Mesodermal cell (in vitro differentiated cells): ENCODE results near the gene FERMT3.

Source experiments
- H3K27ac ChIP-seq: 2 replicates; pipeline ENCODE4 v1.7.0; 2013; ENCODE audit warnings: mild to moderate bottlenecking, low read depth, low read length, moderate library complexity; ENCODE audit not compliant: severe bottlenecking
- H3K36me3 ChIP-seq: 2 replicates; pipeline ENCODE4 v1.7.1; 2013; ENCODE audit warnings: mild to moderate bottlenecking, low read length, moderate library complexity; ENCODE audit not compliant: control insufficient read depth, insufficient read depth
- H3K4me1 ChIP-seq: one replicate; pipeline ENCODE4 v1.7.1; 2013; ENCODE audit warnings: mild to moderate bottlenecking, low read length; ENCODE audit not compliant: insufficient read depth, control insufficient read depth, poor library complexity, severe bottlenecking
- H3K4me3 ChIP-seq: 2 replicates; pipeline ENCODE4 v1.7.0; 2013; ENCODE audit warnings: low read length, control low read depth, mild to moderate bottlenecking; ENCODE audit not compliant: insufficient read depth, poor library complexity, severe bottlenecking; ENCODE audit errors: extremely low read depth
- H3K9me3 ChIP-seq: 2 replicates; pipeline ENCODE4 v1.7.1; 2013; ENCODE audit warnings: mild to moderate bottlenecking, low read length, moderate library complexity; ENCODE audit not compliant: control insufficient read depth
- WGBS, 2 experiments: methylation state at CpG; one replicate each; pipeline ENCODE4 v1.1.5; 2013; ENCODE audit warnings: missing lambda C conversion rate in 2 of 2; ENCODE audit not compliant: insufficient coverage in 2 of 2; 5-methylcytosine and 5-hydroxymethylcytosine counted together

The FERMT3 gene

DNA sequence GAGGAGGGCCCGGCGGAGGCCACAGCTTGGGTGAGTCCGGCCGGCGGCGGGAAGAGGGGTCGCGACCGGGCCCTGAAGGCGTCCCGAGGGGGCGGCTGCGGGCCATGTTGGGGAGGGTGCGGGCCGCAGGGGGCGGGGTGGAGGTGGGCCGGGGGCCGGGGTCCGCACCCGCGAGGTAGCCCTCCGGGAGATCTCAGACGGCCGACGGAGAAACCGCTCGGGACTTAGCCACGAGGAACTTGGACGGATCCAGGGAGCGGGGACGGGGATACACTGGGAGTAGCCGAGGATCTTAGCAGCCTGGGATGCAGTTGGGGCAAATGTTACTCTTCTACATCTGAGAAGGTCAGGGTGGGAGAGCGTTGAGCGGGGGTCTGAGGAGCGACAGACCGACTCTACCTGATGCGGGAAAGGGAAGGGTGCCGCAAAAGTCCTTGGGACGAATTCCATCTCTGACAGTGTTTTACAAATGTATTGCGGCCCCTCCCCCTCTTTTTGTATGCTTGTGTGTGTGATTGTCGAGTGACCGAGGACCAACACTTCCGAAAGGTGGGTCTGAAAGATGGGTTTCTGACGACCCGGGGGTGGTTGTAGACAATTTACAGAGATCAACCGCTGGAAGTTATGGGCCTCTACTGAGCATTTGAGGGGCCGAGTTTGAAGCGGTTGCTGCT lies 19.9 kb upstream of the FERMT3 start:
- H3K4me3 ChIP-seq = no peak overlapping the region
- H3K4me1 ChIP-seq = peaks cover 10% of the 10 kb centered on the region
- H3K27ac ChIP-seq = peak overlapping the region; percentile 92
- WGBS, 2 experiments = 1% methylated on average over 27 of the region's 48 CpGs
- no peaks in the 10 kb centered on the region for H3K9me3 ChIP-seq
- H3K36me3 ChIP-seq = peaks cover 34% of the 10 kb centered on the region

DNA sequence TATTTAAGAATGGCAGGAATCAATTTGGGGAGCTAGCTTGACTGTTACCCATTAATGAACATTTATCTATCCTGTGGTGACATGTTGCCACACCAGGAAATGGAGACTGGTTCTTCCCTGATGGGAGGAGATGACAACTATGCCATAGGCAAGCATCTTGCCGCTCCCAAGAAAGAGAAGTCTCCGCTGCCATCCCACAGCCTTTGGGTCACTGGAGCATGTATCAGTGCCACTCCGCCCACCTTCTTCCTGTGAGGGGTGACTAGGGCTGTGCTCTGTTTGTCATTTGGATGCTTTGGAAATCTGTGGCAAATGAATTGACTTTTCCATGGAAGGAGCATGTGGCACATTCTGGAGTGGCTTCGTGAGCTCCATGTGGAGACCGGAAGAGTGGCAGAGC lies 14.1 kb upstream of the FERMT3 start:
- H3K9me3 ChIP-seq = no peaks in the 10 kb centered on the region
- 94 to 97% methylated on average over 4 to 5 of the region's 5 CpGs for WGBS, 2 experiments
- no peaks in the 10 kb centered on the region for H3K4me1 ChIP-seq
- no peak overlapping the region for H3K27ac ChIP-seq
- no peak overlapping the region for H3K4me3 ChIP-seq
- H3K36me3 ChIP-seq = peaks cover 92% of the 10 kb centered on the region

- no peaks in the 10 kb centered on the region for H3K4me1 ChIP-seq
- peaks cover 100% of the 10 kb centered on the region for H3K36me3 ChIP-seq
- 86 to 97% methylated on average over 3 to 7 of the region's 9 CpGs for WGBS, 2 experiments
- H3K4me3 ChIP-seq = no peak overlapping the region
- H3K9me3 ChIP-seq = no peaks in the 10 kb centered on the region
- H3K27ac ChIP-seq = no peak overlapping the region
These were observed 9.9 kb upstream of the FERMT3 start for GRCh38 chr11:64196626-64197025.

DNA sequence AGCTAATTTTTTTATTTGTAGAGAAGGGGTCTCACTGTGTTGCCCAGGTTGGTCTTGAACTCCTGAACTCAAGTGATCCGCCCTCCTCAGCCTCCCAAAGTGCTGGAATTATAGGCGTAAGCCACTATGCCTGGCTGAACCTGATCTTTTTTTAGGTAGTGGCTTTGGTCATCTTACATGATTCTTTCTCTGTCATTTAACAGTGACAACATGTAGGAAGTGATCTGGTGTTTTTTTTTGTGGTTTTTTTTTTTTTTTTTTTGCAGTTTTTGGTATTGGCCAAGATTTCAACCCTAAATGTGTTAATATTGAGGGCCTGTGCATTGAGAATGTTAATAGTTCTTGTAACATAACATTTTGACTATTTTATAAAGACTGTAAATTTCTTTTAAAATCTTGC lies 8.0 kb upstream of the FERMT3 start:
- no peak overlapping the region for H3K4me3 ChIP-seq
- peaks cover 100% of the 10 kb centered on the region for H3K36me3 ChIP-seq
- WGBS, 2 experiments = 100% methylated on average over 2 of the region's 2 CpGs; no CpG with 5 or more reads in 1 of the 2 experiments
- H3K4me1 ChIP-seq = peaks cover 4% of the 10 kb centered on the region
- no peak overlapping the region for H3K27ac ChIP-seq
- no peaks in the 10 kb centered on the region for H3K9me3 ChIP-seq

- no peak overlapping the region for H3K27ac ChIP-seq
- 93 to 97% methylated on average over 3 of the region's 3 CpGs for WGBS, 2 experiments
- no peaks in the 10 kb centered on the region for H3K9me3 ChIP-seq
- peaks cover 97% of the 10 kb centered on the region for H3K36me3 ChIP-seq
- H3K4me1 ChIP-seq = peaks cover 10% of the 10 kb centered on the region
- H3K4me3 ChIP-seq = no peak overlapping the region
These were observed 5.0 kb upstream of the FERMT3 start for GRCh38 chr11:64201543-64201942.

GRCh38 chr11:64202992-64203391 lies 3.5 kb upstream of the FERMT3 start:
- H3K9me3 ChIP-seq = no peaks in the 10 kb centered on the region
- H3K27ac ChIP-seq = no peak overlapping the region
- H3K4me1 ChIP-seq = peaks cover 25% of the 10 kb centered on the region
- 84 to 97% methylated on average over 5 to 9 of the region's 9 CpGs for WGBS, 2 experiments
- peaks cover 87% of the 10 kb centered on the region for H3K36me3 ChIP-seq
- no peak overlapping the region for H3K4me3 ChIP-seq

DNA sequence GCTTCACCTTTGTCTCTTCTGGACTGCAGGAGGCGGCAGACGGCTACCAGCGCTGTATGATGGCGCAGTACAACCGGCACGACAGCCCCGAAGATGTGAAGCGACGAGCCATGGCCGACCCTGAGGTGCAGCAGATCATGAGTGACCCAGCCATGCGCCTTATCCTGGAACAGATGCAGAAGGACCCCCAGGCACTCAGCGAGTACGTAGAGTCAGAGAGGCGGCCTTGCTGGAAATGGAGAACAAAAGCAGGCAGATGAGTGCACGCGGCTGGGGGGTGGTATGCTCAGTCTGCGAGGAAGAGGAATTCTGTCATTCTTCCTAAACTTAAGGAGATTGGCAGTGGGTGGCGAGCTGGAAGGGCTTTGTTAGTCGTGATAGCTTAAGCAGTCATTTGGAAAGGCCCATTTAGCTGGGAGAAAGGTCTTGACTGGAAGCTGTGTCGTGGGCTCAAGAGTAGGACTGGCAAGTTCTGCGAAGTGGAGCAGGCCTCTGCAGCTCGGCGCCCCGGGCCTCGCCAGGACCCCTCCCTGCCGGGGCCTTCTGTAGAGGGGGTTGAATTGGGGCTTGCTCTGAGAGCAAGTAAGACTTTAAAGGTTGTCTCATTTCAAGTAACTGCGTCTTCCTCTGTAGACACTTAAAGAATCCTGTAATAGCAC lies 3.0 kb upstream of the FERMT3 start:
- Histone ChIP-seq H3K36me3 (peaks cover 86% of the 10 kb centered on the region), H3K4me1 (peaks cover 29% of the 10 kb centered on the region), H3K4me3 (no peak overlapping the region), H3K27ac (no peak overlapping the region), H3K9me3 (no peaks in the 10 kb centered on the region)
- WGBS, 2 experiments = 94 to 97% methylated on average over 22 to 26 of the region's 27 CpGs

GRCh38 chr11:64204080-64204440 lies 2.5 kb upstream of the FERMT3 start:
- no peak overlapping the region for H3K4me3 ChIP-seq
- H3K4me1 ChIP-seq = peaks cover 29% of the 10 kb centered on the region
- peaks cover 81% of the 10 kb centered on the region for H3K36me3 ChIP-seq
- H3K27ac ChIP-seq = no peak overlapping the region
- WGBS, 2 experiments = 97 to 100% methylated on average over 4 to 10 of the region's 16 CpGs
- H3K9me3 ChIP-seq = no peaks in the 10 kb centered on the region

- no peak overlapping the region for H3K4me3 ChIP-seq
- peaks cover 77% of the 10 kb centered on the region for H3K36me3 ChIP-seq
- 76 to 91% methylated on average over 3 to 4 of the region's 7 CpGs for WGBS, 2 experiments
- H3K27ac ChIP-seq = no peak overlapping the region
- no peaks in the 10 kb centered on the region for H3K9me3 ChIP-seq
- H3K4me1 ChIP-seq = peaks cover 29% of the 10 kb centered on the region
These were observed 2.0 kb upstream of the FERMT3 start for GRCh38 chr11:64204464-64204989.

- Histone ChIP-seq H3K36me3 (peaks cover 56% of the 10 kb centered on the region), H3K9me3 (no peaks in the 10 kb centered on the region), H3K4me1 (peaks cover 29% of the 10 kb centered on the region), H3K4me3 (no peak overlapping the region), H3K27ac (peak overlapping the region; percentile 83)
- WGBS, 2 experiments = 80 to 92% methylated on average over 24 to 28 of the region's 30 CpGs
These were observed 950 bp downstream of the FERMT3 start for GRCh38 chr11:64207256-64208085.
